ENCODE results near the gene SNUPN.

SNUPN gene

DNA sequence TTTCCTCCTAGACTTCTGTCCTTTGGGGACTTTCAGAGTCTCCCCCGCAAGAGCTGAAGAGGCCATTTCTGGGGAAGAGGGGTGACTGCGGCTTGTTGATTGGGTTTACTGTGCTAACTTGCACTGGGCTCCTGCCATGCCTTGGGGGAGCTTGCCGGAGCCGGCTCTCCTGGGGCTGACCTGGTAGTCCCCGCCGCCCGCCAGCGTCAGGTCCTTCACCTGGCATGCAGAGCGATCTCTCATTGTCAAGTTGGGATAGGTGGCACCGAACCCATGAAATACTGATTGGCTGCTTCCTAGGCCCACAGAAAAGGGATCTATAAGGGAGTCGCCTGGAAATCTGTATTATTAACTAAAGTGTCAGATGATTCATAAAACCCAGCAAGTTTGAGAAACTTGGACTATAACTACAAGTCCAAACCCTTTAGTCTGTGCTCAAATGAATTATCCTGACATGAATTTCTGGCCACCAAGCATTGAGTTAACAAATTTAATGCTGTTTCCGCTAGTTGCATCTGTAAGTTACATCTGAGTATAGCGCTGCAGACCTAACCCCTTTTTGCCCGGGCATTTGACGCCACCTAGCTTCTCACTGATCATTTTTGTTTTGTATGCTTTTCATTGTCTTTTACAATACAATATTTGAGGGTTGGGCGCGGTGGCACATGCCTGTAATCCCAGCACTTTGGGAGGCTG, 15.1 kb upstream of the SNUPN start:
- Histone ChIP-seq H3K36me3 (ENCODE audit: low read depth) (peaks cover 20% of the 10 kb centered on the region), H3K27ac (ENCODE audit: poor library complexity, severe bottlenecking) (peak overlapping the region; percentile 85), H3K4me3 (ENCODE audit: severe bottlenecking) (peak overlapping the region; percentile 54), H3K4me1 (ENCODE audit: insufficient read depth, poor library complexity, severe bottlenecking) (peaks cover 6% of the 10 kb centered on the region), H3K9me3 (ENCODE audit: severe bottlenecking) (no peaks in the 10 kb centered on the region), H3K27me3 (ENCODE audit: insufficient read depth, poor library complexity, severe bottlenecking) (no peaks in the 10 kb centered on the region)
- ATAC-seq (ENCODE audit: low read depth) (peak; percentile 55), DNase-seq (ENCODE audit: low spot score) (peak; percentile 80)
- TF ChIP-seq, protein P1, sequence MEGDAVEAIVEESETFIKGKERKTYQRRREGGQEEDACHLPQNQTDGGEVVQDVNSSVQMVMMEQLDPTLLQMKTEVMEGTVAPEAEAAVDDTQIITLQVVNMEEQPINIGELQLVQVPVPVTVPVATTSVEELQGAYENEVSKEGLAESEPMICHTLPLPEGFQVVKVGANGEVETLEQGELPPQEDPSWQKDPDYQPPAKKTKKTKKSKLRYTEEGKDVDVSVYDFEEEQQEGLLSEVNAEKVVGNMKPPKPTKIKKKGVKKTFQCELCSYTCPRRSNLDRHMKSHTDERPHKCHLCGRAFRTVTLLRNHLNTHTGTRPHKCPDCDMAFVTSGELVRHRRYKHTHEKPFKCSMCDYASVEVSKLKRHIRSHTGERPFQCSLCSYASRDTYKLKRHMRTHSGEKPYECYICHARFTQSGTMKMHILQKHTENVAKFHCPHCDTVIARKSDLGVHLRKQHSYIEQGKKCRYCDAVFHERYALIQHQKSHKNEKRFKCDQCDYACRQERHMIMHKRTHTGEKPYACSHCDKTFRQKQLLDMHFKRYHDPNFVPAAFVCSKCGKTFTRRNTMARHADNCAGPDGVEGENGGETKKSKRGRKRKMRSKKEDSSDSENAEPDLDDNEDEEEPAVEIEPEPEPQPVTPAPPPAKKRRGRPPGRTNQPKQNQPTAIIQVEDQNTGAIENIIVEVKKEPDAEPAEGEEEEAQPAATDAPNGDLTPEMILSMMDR (IDR thresholded peaks at IDR 0.05; ENCODE audit: poor library complexity, severe bottlenecking) = peak; percentile 88

GRCh38 chr15:75639709-75640482, 14.4 kb upstream of the SNUPN start, which contains the start of gene IMP3:
IMP3 (minus strand) TSS chr15:75640224; CDS start chr15:75640168, 56 bp downstream.
- no peaks in the 10 kb centered on the region for H3K9me3 ChIP-seq (ENCODE audit: severe bottlenecking)
- H3K27ac ChIP-seq (ENCODE audit: poor library complexity, severe bottlenecking) = peak within 1 kb of the TSS; percentile 85
- peaks cover 6% of the 10 kb centered on the region for H3K4me1 ChIP-seq (ENCODE audit: insufficient read depth, poor library complexity, severe bottlenecking)
- ATAC-seq (ENCODE audit: low read depth) (peak; percentile 91), DNase-seq (ENCODE audit: low spot score) (peak; percentile 98)
- TF ChIP-seq, protein P1 (IDR thresholded peaks at IDR 0.05; ENCODE audit: poor library complexity, severe bottlenecking) = no peak
- H3K27me3 ChIP-seq (ENCODE audit: insufficient read depth, poor library complexity, severe bottlenecking) = no peaks in the 10 kb centered on the region
- peaks cover 20% of the 10 kb centered on the region for H3K36me3 ChIP-seq (ENCODE audit: low read depth)
- H3K4me3 ChIP-seq (ENCODE audit: severe bottlenecking) = peak within 1 kb of the TSS; percentile 54

- Histone ChIP-seq H3K9me3 (ENCODE audit: severe bottlenecking) (no peaks in the 10 kb centered on the region), H3K4me3 (ENCODE audit: severe bottlenecking) (peak overlapping the region; percentile 54), H3K27me3 (ENCODE audit: insufficient read depth, poor library complexity, severe bottlenecking) (no peaks in the 10 kb centered on the region), H3K4me1 (ENCODE audit: insufficient read depth, poor library complexity, severe bottlenecking) (peaks cover 6% of the 10 kb centered on the region), H3K36me3 (ENCODE audit: low read depth) (peaks cover 20% of the 10 kb centered on the region), H3K27ac (ENCODE audit: poor library complexity, severe bottlenecking) (peak overlapping the region; percentile 85)
- TF ChIP-seq, protein P1 (IDR thresholded peaks at IDR 0.05; ENCODE audit: poor library complexity, severe bottlenecking) = no peak
- no peak for ATAC-seq (ENCODE audit: low read depth)
- no peak for DNase-seq (ENCODE audit: low spot score)
Measured at GRCh38 chr15:75639191-75639708, 13.7 kb upstream of the SNUPN start.

DNA sequence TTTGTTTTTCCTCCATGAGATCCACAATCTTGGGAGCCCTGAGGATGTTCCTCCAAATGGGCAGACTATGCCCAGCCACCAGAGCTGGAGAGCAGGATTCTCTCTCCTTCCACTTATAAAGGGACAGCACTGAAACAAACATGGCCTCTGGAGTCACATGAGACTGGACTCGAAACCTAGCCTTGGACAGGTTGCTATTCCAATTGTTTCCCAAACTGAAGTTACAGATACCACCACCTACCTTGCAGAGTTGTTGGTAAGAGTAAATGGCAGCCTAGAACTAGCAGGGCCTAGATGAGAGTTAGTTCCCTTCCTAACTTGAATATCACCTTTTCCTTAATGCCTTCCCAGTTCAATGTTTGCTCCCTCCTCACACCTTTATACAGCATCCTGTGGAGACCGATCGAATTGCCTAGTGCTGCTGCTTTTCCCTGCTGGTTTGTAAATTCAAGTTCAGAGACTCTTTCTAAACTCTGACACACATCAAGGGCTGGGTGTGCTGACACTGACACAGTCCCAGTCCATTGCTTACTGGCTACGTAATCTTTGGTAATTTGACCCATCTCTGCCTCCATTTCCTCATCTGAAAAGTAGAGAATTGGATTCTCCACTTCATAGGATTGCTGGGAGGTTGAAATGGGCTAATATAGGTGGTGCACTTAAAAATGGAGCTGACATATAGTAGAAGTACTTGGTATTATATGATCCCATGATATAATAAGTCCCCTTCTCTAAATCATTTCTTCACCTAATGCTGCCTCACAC, 11.9 kb upstream of the SNUPN start:
- Histone ChIP-seq H3K9me3 (ENCODE audit: severe bottlenecking) (no peaks in the 10 kb centered on the region), H3K4me3 (ENCODE audit: severe bottlenecking) (no peak overlapping the region), H3K4me1 (ENCODE audit: insufficient read depth, poor library complexity, severe bottlenecking) (peaks cover 6% of the 10 kb centered on the region), H3K36me3 (ENCODE audit: low read depth) (peaks cover 20% of the 10 kb centered on the region), H3K27ac (ENCODE audit: poor library complexity, severe bottlenecking) (peak overlapping the region; percentile 85), H3K27me3 (ENCODE audit: insufficient read depth, poor library complexity, severe bottlenecking) (no peaks in the 10 kb centered on the region)
- DNase-seq (ENCODE audit: low spot score) (no peak), ATAC-seq (ENCODE audit: low read depth) (no peak)
- TF ChIP-seq, protein P1 (IDR thresholded peaks at IDR 0.05; ENCODE audit: poor library complexity, severe bottlenecking) = no peak

Data from RWPE2 (cell line).